BE2C (cell line): ENCODE data around the gene RHBDL1.
A peak's percentile ranks its signal among the peaks of the same experiment; 100 is the strongest.

Source experiments
- DNase-seq: peaks from one replicate; pipeline ENCODE4 v3.0.0-alpha.2; 2020
- H3K27me3 ChIP-seq: fragments of 250-450 bp; sonication (Bioruptor Pico); 2 replicates; pipeline ENCODE4 v1.5.1; 2020; ENCODE audit warnings: mild to moderate bottlenecking
- H3K36me3 ChIP-seq: fragments of 250-450 bp; sonication (Bioruptor Pico); 2 replicates; pipeline ENCODE4 v1.5.1; 2020; ENCODE audit warnings: mild to moderate bottlenecking
- H3K4me1 ChIP-seq: fragments of 250-450 bp; sonication (Bioruptor Pico); 2 replicates; pipeline ENCODE4 v1.5.1; 2020
- H3K4me3 ChIP-seq: 2 replicates; pipeline ENCODE4 v1.5.1; 2011; ENCODE audit warnings: low read depth, low read length
- H3K9me3 ChIP-seq: fragments of 250-450 bp; sonication (Bioruptor Pico); 2 replicates; pipeline ENCODE4 v1.5.1; 2020
- CTCF ChIP-seq: IDR thresholded peaks from 2 replicates; pipeline ENCODE4 v1.5.1; 2012; ENCODE audit warnings: mild to moderate bottlenecking, low read depth, low read length

RHBDL1 gene

GRCh38 chr16:636206-637080 is 39.0 kb upstream of the RHBDL1 start, which contains the start of gene METTL26:
METTL26 (minus strand) TSS chr16:636305; CDS start chr16:636290, 15 bp downstream.
- no peaks in the 10 kb centered on the region for H3K9me3 ChIP-seq
- DNase-seq = peak; percentile 98
- peak within 1 kb of the TSS; percentile 78 for H3K4me3 ChIP-seq
- peaks cover 9% of the 10 kb centered on the region for H3K4me1 ChIP-seq
- peaks cover 10% of the 10 kb centered on the region for H3K36me3 ChIP-seq
- TF ChIP-seq CTCF = no peak
- H3K27me3 ChIP-seq = no peaks in the 10 kb centered on the region

- no peaks in the 10 kb centered on the region for H3K27me3 ChIP-seq
- H3K4me1 ChIP-seq = peaks cover 9% of the 10 kb centered on the region
- no peaks in the 10 kb centered on the region for H3K9me3 ChIP-seq
- DNase-seq = peak; percentile 97
- peak overlapping the region; percentile 78 for H3K4me3 ChIP-seq
- no peak for TF ChIP-seq CTCF
- H3K36me3 ChIP-seq = peaks cover 10% of the 10 kb centered on the region
These were observed 38.1 kb upstream of the RHBDL1 start for GRCh38 chr16:637081-638018.

- no peak overlapping the region for H3K4me3 ChIP-seq
- H3K4me1 ChIP-seq = peaks cover 11% of the 10 kb centered on the region
- DNase-seq = no peak
- H3K27me3 ChIP-seq = no peaks in the 10 kb centered on the region
- no peak for TF ChIP-seq CTCF
- H3K36me3 ChIP-seq = peaks cover 10% of the 10 kb centered on the region
- H3K9me3 ChIP-seq = no peaks in the 10 kb centered on the region
These were observed 37.4 kb upstream of the RHBDL1 start for GRCh38 chr16:638034-638543.

GRCh38 chr16:638836-639235 is 36.6 kb upstream of the RHBDL1 start:
- no peaks in the 10 kb centered on the region for H3K9me3 ChIP-seq
- H3K27me3 ChIP-seq = no peaks in the 10 kb centered on the region
- peaks cover 11% of the 10 kb centered on the region for H3K4me1 ChIP-seq
- peaks cover 8% of the 10 kb centered on the region for H3K36me3 ChIP-seq
- no peak for DNase-seq
- no peak overlapping the region for H3K4me3 ChIP-seq
- TF ChIP-seq CTCF = no peak

- Histone ChIP-seq H3K36me3 (no peaks in the 10 kb centered on the region), H3K9me3 (no peaks in the 10 kb centered on the region), H3K4me3 (no peak overlapping the region), H3K27me3 (no peaks in the 10 kb centered on the region), H3K4me1 (peaks cover 11% of the 10 kb centered on the region)
- DNase-seq = no peak
- no peak for TF ChIP-seq CTCF
These were observed 34.9 kb upstream of the RHBDL1 start for GRCh38 chr16:640614-641013.
